Measurements from ENCODE around the gene TMEM259.

Gene TMEM259

DNA sequence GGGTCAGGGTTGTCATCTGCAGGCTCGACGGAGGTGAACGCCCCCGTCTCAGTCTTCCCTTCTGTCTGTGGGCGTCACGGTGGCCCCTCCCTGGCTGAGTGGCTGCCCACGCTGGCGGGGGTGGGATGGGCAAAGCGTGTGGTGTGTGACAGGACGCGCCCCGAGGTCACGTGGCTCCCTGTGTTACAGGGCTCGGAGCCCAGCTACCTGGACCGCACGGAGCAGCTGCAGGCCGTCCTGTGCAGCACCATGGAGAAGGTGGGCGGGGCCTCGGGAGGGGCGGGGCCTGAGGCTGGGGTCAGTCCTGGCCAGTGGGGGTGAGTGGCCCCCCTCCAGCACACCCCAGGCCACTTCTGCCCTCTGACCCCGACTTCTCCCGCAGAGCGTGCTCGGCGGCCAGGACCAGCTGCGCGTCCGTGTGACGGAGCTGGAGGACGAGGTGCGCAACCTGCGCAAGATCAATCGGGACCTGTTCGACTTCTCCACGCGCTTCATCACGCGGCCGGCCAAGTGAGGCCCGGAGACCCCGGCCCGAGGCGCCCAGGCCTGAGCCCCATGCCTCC lies 27.0 kb downstream of the TMEM259 start:
- DNase-seq = no peak
- peaks cover 5% of the 10 kb centered on the region for H3K36me3 Mint-ChIP-seq (ENCODE audit: low read depth)
- H3K9me3 Mint-ChIP-seq = no peaks in the 10 kb centered on the region
- H3K27ac Mint-ChIP-seq = no peak overlapping the region
- TF ChIP-seq, protein P1, sequence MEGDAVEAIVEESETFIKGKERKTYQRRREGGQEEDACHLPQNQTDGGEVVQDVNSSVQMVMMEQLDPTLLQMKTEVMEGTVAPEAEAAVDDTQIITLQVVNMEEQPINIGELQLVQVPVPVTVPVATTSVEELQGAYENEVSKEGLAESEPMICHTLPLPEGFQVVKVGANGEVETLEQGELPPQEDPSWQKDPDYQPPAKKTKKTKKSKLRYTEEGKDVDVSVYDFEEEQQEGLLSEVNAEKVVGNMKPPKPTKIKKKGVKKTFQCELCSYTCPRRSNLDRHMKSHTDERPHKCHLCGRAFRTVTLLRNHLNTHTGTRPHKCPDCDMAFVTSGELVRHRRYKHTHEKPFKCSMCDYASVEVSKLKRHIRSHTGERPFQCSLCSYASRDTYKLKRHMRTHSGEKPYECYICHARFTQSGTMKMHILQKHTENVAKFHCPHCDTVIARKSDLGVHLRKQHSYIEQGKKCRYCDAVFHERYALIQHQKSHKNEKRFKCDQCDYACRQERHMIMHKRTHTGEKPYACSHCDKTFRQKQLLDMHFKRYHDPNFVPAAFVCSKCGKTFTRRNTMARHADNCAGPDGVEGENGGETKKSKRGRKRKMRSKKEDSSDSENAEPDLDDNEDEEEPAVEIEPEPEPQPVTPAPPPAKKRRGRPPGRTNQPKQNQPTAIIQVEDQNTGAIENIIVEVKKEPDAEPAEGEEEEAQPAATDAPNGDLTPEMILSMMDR (IDR thresholded peaks at IDR 0.05) = no peak
- no peak overlapping the region for H3K4me3 Mint-ChIP-seq
- peaks cover 24% of the 10 kb centered on the region for H3K4me1 Mint-ChIP-seq
- H3K27me3 Mint-ChIP-seq (ENCODE audit: low read depth, poor library complexity) = peaks cover 40% of the 10 kb centered on the region

DNA sequence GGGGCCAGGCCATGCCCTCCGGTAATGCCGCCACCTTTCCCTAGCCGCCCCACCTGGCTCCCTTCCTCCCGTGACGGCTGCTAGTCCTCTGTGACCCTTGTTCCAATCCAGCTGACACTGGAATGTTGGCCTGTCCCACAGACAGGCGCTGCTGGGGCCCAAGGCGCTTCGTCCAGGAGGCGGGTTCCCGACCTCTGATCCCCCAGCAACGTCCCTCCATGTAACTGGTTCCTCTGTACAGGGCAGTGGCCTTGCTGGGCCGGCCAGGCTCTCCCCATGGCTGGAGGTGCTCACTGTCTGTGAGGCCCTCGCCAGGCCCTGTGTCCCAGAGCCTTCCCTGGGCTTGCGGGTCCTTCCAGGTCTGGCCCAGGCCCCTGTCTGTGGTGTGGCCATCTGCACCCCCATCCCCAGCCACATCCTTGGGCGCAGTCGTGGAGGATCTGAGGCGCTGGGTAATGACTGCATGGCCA lies 27.5 kb downstream of the TMEM259 start:
- Mint-ChIP-seq H3K36me3 (ENCODE audit: low read depth) (peaks cover 10% of the 10 kb centered on the region), H3K27me3 (ENCODE audit: low read depth, poor library complexity) (peaks cover 35% of the 10 kb centered on the region), H3K27ac (peak overlapping the region; percentile 57), H3K4me3 (no peak overlapping the region), H3K4me1 (peaks cover 24% of the 10 kb centered on the region), H3K9me3 (no peaks in the 10 kb centered on the region)
- TF ChIP-seq, protein P1 (IDR thresholded peaks at IDR 0.05) = no peak
- DNase-seq = no peak

DNA sequence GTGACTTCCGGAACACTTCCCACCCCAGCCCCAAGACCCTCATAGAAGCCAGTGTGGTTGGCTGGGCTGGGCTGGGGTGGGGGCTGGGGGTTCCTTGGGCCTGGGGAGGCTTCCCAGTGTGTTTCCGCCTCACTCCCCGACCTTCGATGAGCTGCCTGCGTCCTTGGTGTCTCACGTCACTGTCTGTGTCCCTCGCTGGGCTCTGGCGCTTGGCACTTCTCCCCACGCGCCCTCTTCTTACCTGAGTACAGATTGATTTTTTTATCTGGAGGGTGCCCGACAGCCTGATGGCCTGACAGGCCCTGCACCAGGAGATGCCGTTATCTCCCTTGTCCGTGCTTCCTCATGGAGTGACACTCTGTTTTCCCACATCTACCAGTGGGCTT lies 28.3 kb downstream of the TMEM259 start:
- H3K4me3 Mint-ChIP-seq = no peak overlapping the region
- H3K4me1 Mint-ChIP-seq = peaks cover 24% of the 10 kb centered on the region
- H3K36me3 Mint-ChIP-seq (ENCODE audit: low read depth) = peaks cover 10% of the 10 kb centered on the region
- no peaks in the 10 kb centered on the region for H3K9me3 Mint-ChIP-seq
- TF ChIP-seq, protein P1 (IDR thresholded peaks at IDR 0.05) = no peak
- H3K27ac Mint-ChIP-seq = peak overlapping the region; percentile 36
- H3K27me3 Mint-ChIP-seq (ENCODE audit: low read depth, poor library complexity) = peaks cover 28% of the 10 kb centered on the region
- DNase-seq = no peak

DNA sequence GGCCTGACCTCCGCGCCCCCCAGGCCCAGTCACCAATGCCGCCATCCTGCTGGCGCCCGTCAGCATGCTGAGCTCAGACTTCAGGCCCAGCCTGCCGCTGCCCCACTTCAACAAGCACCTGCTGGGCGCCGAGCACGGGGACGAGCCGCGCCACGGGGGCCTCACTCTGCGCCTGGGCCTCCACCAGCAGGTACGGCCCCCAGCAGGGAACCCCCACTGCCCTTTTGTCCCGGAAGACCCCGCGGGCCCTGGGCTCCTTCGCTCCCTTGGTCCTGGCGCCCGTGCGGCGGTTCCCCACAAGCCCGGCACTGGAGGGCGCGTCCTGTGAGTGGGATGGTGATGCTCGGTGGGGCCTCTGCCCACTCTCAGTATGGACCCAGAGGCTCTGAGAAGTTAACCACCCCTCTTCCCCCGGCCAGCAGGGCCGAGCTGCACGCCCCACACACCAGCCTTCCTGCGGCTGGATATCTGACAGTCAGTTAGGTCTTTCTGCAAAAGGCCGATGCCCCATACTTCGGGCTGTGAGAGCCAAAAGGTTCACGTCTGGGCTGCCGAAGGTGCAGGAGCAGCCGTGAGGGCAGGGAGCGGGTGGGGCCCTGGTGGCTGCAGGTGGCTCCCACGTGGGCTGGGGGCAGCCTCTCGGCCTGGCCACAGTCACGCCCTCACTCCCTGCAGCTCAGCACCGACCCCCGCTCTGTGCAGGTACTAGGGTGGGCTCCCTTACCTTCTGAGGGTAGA lies 28.8 kb downstream of the TMEM259 start:
- TF ChIP-seq, protein P1 (IDR thresholded peaks at IDR 0.05) = no peak
- Mint-ChIP-seq H3K9me3 (no peaks in the 10 kb centered on the region), H3K4me3 (no peak overlapping the region), H3K36me3 (ENCODE audit: low read depth) (peaks cover 10% of the 10 kb centered on the region), H3K27me3 (ENCODE audit: low read depth, poor library complexity) (peaks cover 22% of the 10 kb centered on the region), H3K4me1 (peaks cover 23% of the 10 kb centered on the region), H3K27ac (no peak overlapping the region)
- DNase-seq = no peak

DNA sequence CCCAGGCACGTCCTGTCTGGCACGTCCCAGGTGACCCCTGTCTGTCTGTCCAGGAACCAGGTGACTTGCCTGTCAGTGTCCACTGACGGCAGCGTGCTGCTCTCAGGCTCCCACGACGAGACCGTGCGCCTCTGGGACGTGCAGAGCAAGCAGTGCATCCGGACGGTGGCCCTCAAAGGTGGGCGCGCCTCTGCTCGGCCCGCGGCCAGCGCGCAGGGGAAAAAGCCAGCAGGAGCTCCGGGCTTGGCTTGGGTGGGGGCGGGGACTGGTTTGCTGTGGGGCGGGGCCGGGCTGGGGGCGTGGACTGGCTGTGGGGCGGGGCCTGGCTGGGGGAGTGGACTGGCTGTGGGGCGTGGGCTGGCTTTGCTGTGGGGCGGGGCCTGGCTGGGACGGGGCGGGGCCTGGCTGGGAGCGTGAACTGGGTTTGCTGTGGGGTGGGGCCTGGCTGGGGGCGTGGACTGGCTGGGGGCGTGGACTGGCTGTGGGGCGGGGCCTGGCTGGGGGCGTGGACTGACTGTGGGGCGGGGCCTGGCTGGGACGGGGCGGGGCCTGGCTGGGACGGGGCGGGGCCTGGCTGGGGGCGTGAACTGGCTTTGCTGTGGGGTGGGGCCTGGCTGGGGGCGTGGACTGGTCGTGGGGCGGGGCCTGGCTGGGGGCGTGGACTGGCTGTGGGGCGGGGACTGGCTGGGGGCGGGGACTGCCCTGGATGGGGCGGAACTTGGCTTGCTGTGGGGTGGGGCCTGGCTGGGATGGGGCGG lies 29.6 kb downstream of the TMEM259 start:
- DNase-seq = peak; percentile 69
- H3K4me1 Mint-ChIP-seq = peaks cover 23% of the 10 kb centered on the region
- peaks cover 14% of the 10 kb centered on the region for H3K27me3 Mint-ChIP-seq (ENCODE audit: low read depth, poor library complexity)
- no peak overlapping the region for H3K27ac Mint-ChIP-seq
- no peaks in the 10 kb centered on the region for H3K9me3 Mint-ChIP-seq
- H3K36me3 Mint-ChIP-seq (ENCODE audit: low read depth) = peaks cover 17% of the 10 kb centered on the region
- TF ChIP-seq, protein P1 (IDR thresholded peaks at IDR 0.05) = no peak
- H3K4me3 Mint-ChIP-seq = no peak overlapping the region

Measured in nephron progenitor cell (in vitro differentiated cells).